HG03432 (cell line): ENCODE measurements around the gene ZNF48.

Experiments
- ATAC-seq: cut with Tn5 transposase; IDR thresholded peaks from one replicate; pipeline ENCODE4 v1.9.1; 2021; ENCODE audit warnings: mild to moderate bottlenecking, moderate library complexity; ENCODE audit not compliant: unreplicated experiment

ZNF48 gene

GRCh38 chr16:30434852-30435251, 39.6 kb downstream of the ZNF48 start:
- ATAC-seq = no peak

DNA sequence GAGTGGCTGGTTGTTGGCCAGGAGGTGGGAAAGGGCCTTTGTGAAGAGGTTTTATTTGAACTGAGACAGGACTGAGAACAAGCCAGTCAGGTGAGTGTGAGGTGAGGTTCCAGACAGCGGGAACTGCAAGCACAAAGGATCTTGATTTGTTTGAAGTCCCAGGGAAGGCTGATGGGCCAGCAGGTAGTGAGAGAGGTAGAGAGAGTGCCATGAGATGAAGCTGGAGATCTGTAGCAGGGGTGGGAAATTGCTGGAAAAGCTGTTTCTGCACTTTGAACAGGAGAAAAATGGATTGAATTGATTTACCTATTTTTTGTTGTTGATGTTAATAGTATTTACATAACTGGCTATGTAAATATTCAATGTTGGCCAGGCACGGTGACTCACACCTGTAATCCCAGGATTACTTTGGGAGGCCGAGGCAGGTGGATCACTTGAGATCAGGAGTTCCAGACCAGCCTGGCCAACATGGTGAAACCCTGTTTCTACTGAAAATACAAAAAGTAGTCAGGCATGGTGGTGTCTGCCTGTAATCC, 42.4 kb downstream of the ZNF48 start:
- ATAC-seq = no peak

DNA sequence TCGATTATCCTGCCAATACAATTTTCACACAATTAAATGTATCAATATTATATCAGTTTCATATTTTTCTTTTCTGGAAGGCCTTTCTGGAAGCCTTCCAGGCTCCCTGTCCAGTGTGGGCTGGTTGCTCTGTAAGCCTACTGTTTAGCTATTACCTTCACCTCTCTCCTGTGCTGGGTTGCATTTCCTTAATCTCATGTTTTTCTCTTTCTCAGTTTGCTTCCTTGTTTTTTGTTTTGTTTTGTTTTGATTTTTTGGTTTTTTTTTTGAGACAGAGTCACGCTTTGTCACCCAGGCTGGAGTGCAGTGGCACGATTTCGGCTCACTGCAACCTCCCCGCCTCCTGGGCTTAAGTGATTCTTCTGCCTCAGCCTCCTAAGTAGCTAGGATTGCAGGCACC, 43.6 kb downstream of the ZNF48 start:
- no peak for ATAC-seq

DNA sequence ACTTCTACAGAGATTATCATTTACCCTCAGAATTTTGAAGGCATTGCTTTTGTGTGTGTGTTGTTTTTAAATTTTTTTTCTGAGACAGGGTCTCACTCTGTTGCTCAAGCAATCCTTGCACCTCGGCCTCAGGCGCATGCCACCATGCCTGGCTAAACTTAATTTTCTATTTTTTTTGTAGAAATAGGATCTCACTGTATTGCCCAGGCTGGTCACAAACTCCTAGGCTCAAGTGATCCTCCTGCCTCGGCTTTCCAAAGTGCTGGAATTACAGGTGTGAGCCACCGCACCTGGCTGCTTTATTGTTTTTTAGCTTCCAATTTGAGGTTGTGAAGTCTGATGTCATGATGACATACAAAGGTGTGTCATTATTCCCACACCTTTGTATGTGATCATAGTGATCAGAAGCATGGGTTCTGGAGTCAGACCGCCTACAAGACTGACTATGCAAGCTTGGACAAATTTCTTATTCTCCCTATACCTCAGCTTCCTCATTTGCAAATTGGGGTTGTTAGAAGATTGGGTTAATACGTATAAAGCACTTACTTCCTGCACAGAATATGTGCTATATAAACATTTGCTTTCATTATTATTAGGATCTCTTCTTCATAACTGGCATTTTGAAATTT, 44.6 kb downstream of the ZNF48 start:
- no peak for ATAC-seq

DNA sequence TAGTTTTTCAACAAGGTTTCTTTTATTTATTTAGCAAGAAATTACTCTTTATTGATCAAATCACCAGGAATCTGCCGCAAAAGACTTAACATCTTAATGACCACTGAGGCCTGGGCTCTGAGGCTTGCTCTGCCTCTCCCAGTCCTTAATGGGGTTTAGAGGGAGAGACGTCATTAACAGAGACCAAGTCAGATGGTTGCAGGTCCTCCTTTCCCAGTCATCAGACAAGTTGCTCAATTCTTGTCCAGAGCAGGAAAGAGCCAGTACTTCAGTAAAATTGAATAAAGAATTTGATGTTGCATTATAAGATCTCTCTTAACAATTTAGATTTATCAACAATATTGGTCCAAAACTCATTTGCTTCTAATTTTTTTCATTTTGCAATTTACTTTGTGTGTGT, 48.4 kb downstream of the ZNF48 start:
- ATAC-seq = no peak

GRCh38 chr16:30444231-30445148, 49.3 kb downstream of the ZNF48 start:
- ATAC-seq = no peak

GRCh38 chr16:30445149-30445407, 49.9 kb downstream of the ZNF48 start:
- no peak for ATAC-seq

DNA sequence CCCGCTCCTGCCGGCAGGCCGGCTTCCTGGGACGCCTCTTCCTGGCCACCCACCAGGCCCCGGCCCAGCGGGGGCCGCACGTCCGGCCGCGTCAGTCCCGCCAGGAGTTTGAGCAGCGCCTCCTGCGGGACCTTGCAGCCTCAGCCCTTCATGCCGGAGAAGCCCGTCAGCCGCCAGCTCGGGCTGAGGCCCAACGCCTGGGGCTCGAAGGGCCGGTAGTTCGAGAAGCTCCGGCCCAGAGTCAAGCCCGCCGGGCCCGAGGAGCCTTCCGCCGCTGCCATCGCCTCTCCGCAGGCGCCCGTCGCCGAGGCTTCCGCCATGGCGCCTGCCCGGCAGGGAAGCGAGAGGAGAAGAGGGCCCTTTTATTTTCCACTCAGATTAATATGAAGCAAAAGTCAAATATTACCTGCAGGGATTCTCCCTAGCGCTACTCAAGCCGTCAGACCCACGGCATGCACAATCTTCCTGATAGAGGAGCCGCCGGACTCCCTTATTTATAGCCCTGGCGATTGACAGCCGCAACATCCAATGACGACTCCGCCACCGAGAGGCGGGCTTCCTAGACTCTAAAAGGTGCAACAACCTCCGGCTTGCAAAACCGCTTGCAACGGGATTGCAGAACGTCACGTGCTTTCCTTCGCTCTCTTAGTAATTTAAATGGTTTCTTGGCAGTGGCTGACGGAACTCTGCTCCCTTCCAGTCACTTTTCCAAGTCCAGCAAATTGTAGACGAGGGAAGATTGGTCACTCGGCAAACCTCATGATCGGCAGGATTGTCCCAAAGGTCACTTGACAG, 50.4 kb downstream of the ZNF48 start, which contains the start of gene SEPHS2:
Gene SEPHS2, minus strand, starts transcription at position 467 of the 795 bp plus-strand sequence. Its CDS starts 147 bp downstream, at position 320.
- ATAC-seq = peak; percentile 88

DNA sequence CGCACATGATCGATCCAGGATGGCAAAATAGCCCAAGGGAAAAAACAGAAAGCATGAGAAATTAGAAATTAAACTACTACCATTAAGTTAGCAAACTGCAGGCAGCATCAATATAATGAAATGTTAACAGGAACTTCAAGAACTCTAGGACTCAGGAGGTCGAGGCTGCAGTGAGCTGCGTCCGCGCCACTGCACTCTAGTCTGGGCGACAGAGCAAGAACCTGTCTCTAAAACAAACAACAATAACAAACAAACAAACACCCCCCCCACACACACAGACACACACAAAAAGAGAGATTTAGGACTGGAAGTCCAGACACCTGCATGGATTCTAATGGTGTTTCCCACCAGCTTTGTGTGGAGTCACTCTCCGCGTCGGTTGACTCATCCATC, 51.0 kb downstream of the ZNF48 start:
- ATAC-seq = no peak

- no peak for ATAC-seq
Measured at GRCh38 chr16:30447512-30448226, 52.4 kb downstream of the ZNF48 start.

DNA sequence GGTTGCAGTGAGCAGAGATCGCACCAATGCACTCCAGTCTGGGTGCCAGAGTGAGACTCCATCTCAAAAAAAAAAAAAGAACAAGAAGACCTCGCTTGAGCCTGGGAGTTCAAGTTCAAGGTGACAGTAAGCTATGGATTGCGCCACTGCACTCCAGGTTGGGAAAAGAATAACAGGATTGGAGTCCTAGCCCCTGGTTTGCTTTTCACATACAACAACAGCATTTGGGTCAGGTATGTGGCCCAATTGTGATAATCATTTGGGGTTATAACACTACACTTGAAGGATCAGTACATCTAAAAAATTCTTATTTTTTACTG, 53.9 kb downstream of the ZNF48 start:
- ATAC-seq = no peak
